H1 (cell line): ENCODE results near the gene NHERF2. TPM values are rescaled to one million over a fixed set of nuclear protein-coding genes. Genes with fewer than 3 reads are reported as not detected.

Experiments
- CTCF ChIA-PET: fragments of 300-600 bp; sonication (Branson Sonifier 250); formaldehyde crosslinking; loops from one replicate; lab custom pipeline; 2021; ENCODE audit not compliant: partially characterized antibody; lab: Charles Lee
- POLR2A ChIA-PET: fragments of 300-600 bp; sonication (Branson Sonifier 250); formaldehyde crosslinking; loops from one replicate; lab custom pipeline; 2021; ENCODE audit warnings: inconsistent platforms; ENCODE audit not compliant: partially characterized antibody; lab: Charles Lee
- DNase-seq, 2 experiments: peaks; one replicate each; pipeline versions ENCODE4 v3.0.0 to v3.0.0-alpha.2; 2010 to 2022; ENCODE audit warnings: low spot score in 2 of 2, low read depth in 1 of 2, mixed read lengths in 1 of 2
- FAIRE-seq: peaks from 2 replicates; lab custom pipeline; 2011; peaks lifted over from hg19 to GRCh38; lab: Jason Lieb, UNC
- H2AFZ ChIP-seq: 2 replicates; pipeline ENCODE4 v1.8.1; 2012; ENCODE audit warnings: low read length, inconsistent platforms
- H2AK5ac ChIP-seq: 2 replicates; pipeline ENCODE4 v1.6.1; 2013; ENCODE audit warnings: low read depth, low read length
- H2BK120ac ChIP-seq: replicated peaks from 2 replicates; pipeline ENCODE3; 2013; ENCODE audit warnings: low read depth, low read length, inconsistent platforms
- H2BK12ac ChIP-seq: 2 replicates; pipeline ENCODE4 v1.6.1; 2013; ENCODE audit warnings: low read depth, low read length
- H2BK15ac ChIP-seq: 2 replicates; pipeline ENCODE4 v1.6.1; 2013; ENCODE audit warnings: low read length
- H2BK20ac ChIP-seq: 2 replicates; pipeline ENCODE4 v1.6.1; 2013; ENCODE audit warnings: low read length
- H2BK5ac ChIP-seq: 2 replicates; pipeline ENCODE4 v1.6.1; 2013; ENCODE audit warnings: low read depth, low read length
- H3K14ac ChIP-seq: 2 replicates; pipeline ENCODE4 v1.6.1; 2013; ENCODE audit warnings: inconsistent platforms; ENCODE audit not compliant: insufficient read length
- H3K18ac ChIP-seq: 2 replicates; pipeline ENCODE4 v1.6.1; 2013; ENCODE audit warnings: low read length; ENCODE audit errors: extremely low read depth
- H3K23ac ChIP-seq: 2 replicates; pipeline ENCODE4 v1.6.1; 2013; ENCODE audit warnings: inconsistent platforms; ENCODE audit not compliant: insufficient read length
- H3K23me2 ChIP-seq: 2 replicates; pipeline ENCODE4 v1.6.1; 2013; ENCODE audit warnings: low read depth, low read length
- H3K27ac ChIP-seq: 2 replicates; pipeline ENCODE4 v1.6.1; 2011; ENCODE audit warnings: low read depth, low read length, inconsistent platforms
- H3K27me3 ChIP-seq, 4 experiments: replicated peaks in 1 of 4; 1 replicate in 1 of 4; 2 replicates in 3 of 4; pipeline versions ENCODE4 v1.6.1 to v1.8.1; 2011 to 2013; ENCODE audit warnings: low read length in 3 of 4, mild to moderate bottlenecking in 3 of 4, inconsistent platforms in 2 of 4, mixed read lengths in 2 of 4, moderate library complexity in 1 of 4; ENCODE audit not compliant: control insufficient read depth in 3 of 4, insufficient read depth in 3 of 4; ENCODE audit errors: extremely low read depth in 1 of 4
- H3K36me3 ChIP-seq, 4 experiments: 2 replicates each; pipeline versions ENCODE4 v1.6.1 to v1.8.1; 2011 to 2013; ENCODE audit warnings: mild to moderate bottlenecking in 4 of 4, low read length in 3 of 4, moderate library complexity in 2 of 4, control low read depth in 1 of 4, inconsistent platforms in 1 of 4; ENCODE audit not compliant: insufficient read depth in 4 of 4, control insufficient read depth in 2 of 4
- H3K4ac ChIP-seq: replicated peaks from 2 replicates; pipeline ENCODE3; 2013; ENCODE audit warnings: low read length, low read depth, mixed read lengths, inconsistent platforms; ENCODE audit not compliant: insufficient read length
- H3K4me1 ChIP-seq, 4 experiments: replicated peaks in 1 of 4; 1 replicate in 1 of 4; 2 replicates in 3 of 4; pipeline versions ENCODE4 v1.6.1 to v1.8.1; 2011 to 2013; ENCODE audit warnings: low read length in 3 of 4, inconsistent platforms in 2 of 4, mixed read lengths in 1 of 4; ENCODE audit not compliant: insufficient read depth in 4 of 4, control insufficient read depth in 3 of 4
- H3K4me2 ChIP-seq, 2 experiments: 2 replicates each; pipeline versions ENCODE4 v1.6.1 to v1.8.1; 2011 to 2013; ENCODE audit warnings: low read depth in 2 of 2, low read length in 2 of 2, control low read depth in 1 of 2, inconsistent platforms in 1 of 2, mild to moderate bottlenecking in 1 of 2; ENCODE audit not compliant: insufficient read depth in 1 of 2
- H3K4me3 ChIP-seq, 4 experiments: fragments of 200-600, 300-600 bp in 1 of 4; sonication (generic), shearing (Covaris generic), sonication (Bioruptor Twin) in 1 of 4; 2 replicates each; pipeline versions ENCODE4 v1.5.1 to v1.8.1; 2011 to 2016; ENCODE audit warnings: low read length in 4 of 4, low read depth in 3 of 4, control low read depth in 2 of 4, inconsistent platforms in 2 of 4, mild to moderate bottlenecking in 2 of 4, mixed read lengths in 1 of 4, moderate library complexity in 1 of 4; ENCODE audit not compliant: insufficient read depth in 2 of 4; ENCODE audit errors: extremely low read depth in 1 of 4
- H3K56ac ChIP-seq: replicated peaks from 2 replicates; pipeline ENCODE3; 2013; ENCODE audit warnings: low read depth, mild to moderate bottlenecking, mixed read lengths, low read length, inconsistent platforms; ENCODE audit not compliant: insufficient read length
- H3K79me1 ChIP-seq: 2 replicates; pipeline ENCODE4 v1.6.1; 2013; ENCODE audit warnings: low read depth, low read length, control low read depth
- H3K79me2 ChIP-seq, 2 experiments: 2 replicates each; pipeline versions ENCODE4 v1.6.1 to v1.8.1; 2012 to 2013; ENCODE audit warnings: low read length in 2 of 2, mild to moderate bottlenecking in 2 of 2, inconsistent platforms in 1 of 2; ENCODE audit not compliant: insufficient read depth in 2 of 2, control insufficient read depth in 1 of 2
- H3K9ac ChIP-seq, 4 experiments: replicated peaks in 1 of 4; 1 replicate in 1 of 4; 2 replicates in 3 of 4; pipeline versions ENCODE4 v1.6.1 to v1.8.1; 2011 to 2013; ENCODE audit warnings: low read depth in 3 of 4, low read length in 3 of 4, control low read depth in 2 of 4, mild to moderate bottlenecking in 2 of 4, moderate library complexity in 2 of 4, inconsistent platforms in 1 of 4; ENCODE audit errors: extremely low read depth in 1 of 4
- H3K9me3 ChIP-seq, 2 experiments: 2 replicates each; pipeline versions ENCODE4 v1.6.1 to v1.8.1; 2012 to 2013; ENCODE audit warnings: mild to moderate bottlenecking in 2 of 2, moderate library complexity in 2 of 2, control low read depth in 1 of 2, inconsistent platforms in 1 of 2, low read depth in 1 of 2, low read length in 1 of 2, mixed read lengths in 1 of 2; ENCODE audit not compliant: insufficient read depth in 2 of 2
- H4K20me1 ChIP-seq, 2 experiments: replicated peaks in 1 of 2; 2 replicates each; pipeline versions ENCODE3 to v1.8.1; 2011 to 2013; ENCODE audit warnings: inconsistent platforms in 2 of 2, low read length in 2 of 2, mild to moderate bottlenecking in 1 of 2; ENCODE audit not compliant: insufficient read depth in 2 of 2, control insufficient read depth in 1 of 2
- H4K5ac ChIP-seq: 2 replicates; pipeline ENCODE4 v1.6.1; 2013; ENCODE audit warnings: low read length, low read depth, mixed read lengths, inconsistent platforms; ENCODE audit not compliant: insufficient read length
- H4K8ac ChIP-seq: 2 replicates; pipeline ENCODE4 v1.8.0; 2013; ENCODE audit warnings: mild to moderate bottlenecking, moderate library complexity, low read length, inconsistent platforms; ENCODE audit not compliant: insufficient read depth; ENCODE audit errors: extremely low read depth
- H4K91ac ChIP-seq: replicated peaks from 2 replicates; pipeline ENCODE3; 2013; ENCODE audit warnings: low read length, mixed read lengths, inconsistent platforms; ENCODE audit not compliant: insufficient read length
- ASH2L ChIP-seq: fragments of 200-600, 300-600 bp; sonication (generic); IDR thresholded peaks from one replicate; pipeline ENCODE4 v1.7.1; 2017; ENCODE audit warnings: low read length
- BCL11A ChIP-seq, 2 experiments: IDR thresholded peaks; one replicate each; pipeline ENCODE4 v1.6.1; 2011; ENCODE audit warnings: low read depth in 2 of 2, low read length in 2 of 2, mild to moderate bottlenecking in 2 of 2
- EP300 ChIP-seq, 2 experiments: IDR thresholded peaks; 1 replicate in 1 of 2; 2 replicates in 1 of 2; pipeline ENCODE4 v1.6.1; 2011 to 2012; ENCODE audit warnings: low read depth in 2 of 2, low read length in 2 of 2, mild to moderate bottlenecking in 2 of 2, borderline replicate concordance in 1 of 2, inconsistent platforms in 1 of 2, moderate library complexity in 1 of 2
- EZH2 ChIP-seq: fragments of 200-600 bp; sonication (generic); IDR thresholded peaks from 2 replicates; pipeline ENCODE4 v1.7.1; 2012; ENCODE audit warnings: low read depth, mild to moderate bottlenecking, moderate library complexity, low read length, inconsistent platforms; ENCODE audit not compliant: severe bottlenecking
- GABPA ChIP-seq: IDR thresholded peaks from 2 replicates; pipeline ENCODE4 v1.6.1; 2011; ENCODE audit warnings: mild to moderate bottlenecking, low read length, moderate library complexity, borderline replicate concordance; ENCODE audit not compliant: insufficient read depth
- KDM5A ChIP-seq: fragments of 200-600 bp; IDR thresholded peaks from 2 replicates; pipeline ENCODE4 v1.7.1; 2012; ENCODE audit warnings: mild to moderate bottlenecking, low read length, inconsistent platforms, mixed read lengths
- POLR2A ChIP-seq, 2 experiments: IDR thresholded peaks; 1 replicate in 1 of 2; 2 replicates in 1 of 2; pipeline ENCODE4 v1.6.1; 2011; ENCODE audit warnings: low read depth in 2 of 2, low read length in 2 of 2, mild to moderate bottlenecking in 2 of 2; ENCODE audit errors: control extremely low read depth in 1 of 2
- RAD21 ChIP-seq, 2 experiments: IDR thresholded peaks in 1 of 2; conservative IDR thresholded peaks in 1 of 2; 2 replicates each; pipeline ENCODE4 v1.6.1; 2011; ENCODE audit warnings: low read depth in 2 of 2, low read length in 2 of 2, improper control_type of control experiment in 1 of 2, inconsistent platforms in 1 of 2, mild to moderate bottlenecking in 1 of 2, moderate library complexity in 1 of 2
- SAP30 ChIP-seq: fragments of 300-600 bp; sonication (generic); IDR thresholded peaks from 2 replicates; pipeline ENCODE4 v1.7.1; 2012; ENCODE audit warnings: low read length, moderate library complexity, mild to moderate bottlenecking, inconsistent platforms; ENCODE audit not compliant: insufficient read depth, insufficient replicate concordance
- WGBS, 2 experiments: shearing (Covaris generic) in 1 of 2; methylation state at CpG; one replicate each; pipeline versions ENCODE4 v1.1.6 to v1.1.7; 2013 to 2015; ENCODE audit warnings: low lambda C conversion rate in 2 of 2, mixed read lengths in 2 of 2, inconsistent platforms in 1 of 2, low coverage in 1 of 2, missing lambda C conversion rate in 1 of 2; ENCODE audit not compliant: insufficient replicate concordance in 2 of 2, insufficient coverage in 1 of 2, insufficient read length in 1 of 2; ENCODE audit errors: extremely low coverage in 1 of 2, missing lambda C conversion rate in 1 of 2; 5-methylcytosine and 5-hydroxymethylcytosine counted together
- polyA plus RNA-seq, 7 experiments: library from polyadenylated mRNA; depleted of rRNA in 3 of 7; stranded (reverse) in 5 of 7; unstranded in 2 of 7; fragments of >200 nt in 5 of 7; fragments of 200-250 nt in 2 of 7; gene quantifications; 1 replicate in 5 of 7; 2 replicates in 1 of 7; 4 replicates in 1 of 7; pipeline versions ENCODE4 v1.2.1 to v1.2.3, GENCODE V29; 2011 to 2013; ENCODE audit warnings: missing spikeins in 2 of 7, mixed read lengths in 2 of 7
- total RNA-seq: library from RNA; stranded (reverse); fragmentation: NEBNext Ultra II Directional; extraction: Animal tissue kit (Norgen Biotek cat#: 25700); gene quantifications from 2 replicates; pipeline ENCODE4 v1.2.1, GENCODE V29; 2021
- TF ChIP-seq, protein P1 (sequence below), 3 experiments: IDR thresholded peaks; 1 replicate in 2 of 3; 2 replicates in 1 of 3; pipeline versions ENCODE4 v1.5.1 to v1.6.1; 2011; ENCODE audit warnings: low read length in 3 of 3, mild to moderate bottlenecking in 3 of 3, inconsistent platforms in 2 of 3, low read depth in 1 of 3, moderate library complexity in 1 of 3; ENCODE audit not compliant: insufficient read depth in 1 of 3; ENCODE audit errors: control extremely low read depth in 1 of 3

NHERF2 gene
- total and polyA plus RNA-seq, 2 of the 8 experiments (the other 6 are each of a cell fraction or from before 2014, with no cell fraction given): 13.9 to 19.3 TPM

DNA sequence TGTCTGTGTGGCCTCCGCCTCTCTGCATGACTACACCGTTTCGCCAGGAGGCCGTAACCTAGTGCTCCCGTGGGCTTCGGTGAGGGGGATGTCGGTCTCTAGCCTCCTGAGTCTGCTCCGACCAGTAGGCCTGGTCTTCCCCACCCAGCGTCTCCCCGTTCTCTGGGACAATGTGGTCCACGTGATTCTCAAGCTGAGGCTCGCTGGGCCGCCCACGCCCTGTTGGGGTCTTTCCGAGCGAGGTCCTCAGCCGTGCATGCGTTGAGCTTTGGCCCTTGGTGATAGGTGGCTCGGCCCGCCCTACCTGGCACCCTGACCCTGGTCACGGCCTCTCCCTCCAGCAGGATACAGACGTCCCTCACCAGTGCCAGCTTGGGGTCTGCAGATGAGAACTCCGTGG, 52.0 kb downstream of the NHERF2 start:
- no peak overlapping the region for H2BK120ac ChIP-seq
- H4K5ac ChIP-seq: no peak overlapping the region
- H3K27ac ChIP-seq: no peak overlapping the region
- 94% methylated on average over 23 of the region's 23 CpGs; no CpG with 5 or more reads in 1 of the 2 experiments for WGBS, 2 experiments
- no peak overlapping the region; the same call in none of the 2 replicates for H4K8ac ChIP-seq
- H3K4ac ChIP-seq: no peak overlapping the region
- H2BK12ac ChIP-seq: no peak overlapping the region
- no peak overlapping the region for H3K23ac ChIP-seq
- H2AFZ ChIP-seq: no peak overlapping the region
- H4K91ac ChIP-seq: no peak overlapping the region
- H3K23me2 ChIP-seq: no peaks in the 10 kb centered on the region
- no peak overlapping the region for H2AK5ac ChIP-seq
- DNase-seq (no peak), FAIRE-seq (no peak)
- H3K79me1 ChIP-seq: no peaks in the 10 kb centered on the region
- peaks cover 0 to 26% (median 2%) of the 10 kb centered on the region in 4 experiments; a peak in 5 of 8 replicates for H3K36me3 ChIP-seq
- no peak overlapping the region for H3K56ac ChIP-seq
- H3K27me3 ChIP-seq: no peaks in the 10 kb centered on the region
- H3K4me1 ChIP-seq: no peaks in the 10 kb centered on the region
- H3K4me3 ChIP-seq: no peak overlapping the region
- H3K9ac ChIP-seq: no peak overlapping the region; a peak in 1 of 7 replicates
- no peaks in the 10 kb centered on the region for H3K79me2 ChIP-seq
- no peak overlapping the region for H3K14ac ChIP-seq
- no peak overlapping the region for H3K4me2 ChIP-seq
- H3K9me3 ChIP-seq: no peaks in the 10 kb centered on the region
- ChIA-PET POLR2A (interaction anchor here (0.6 to 8.8 kb wide), 10 partner anchors 12 to 402 kb away, joined by 3 to 50 read pairs (median 4); partner anchors contain the start of genes NTHL1, RPS2, TBL3 and TSC2), CTCF (interaction anchor here (0.9 to 4.4 kb wide), 8 partner anchors 12 to 74 kb away, joined by 3 to 25 read pairs (median 6); partner anchors contain the start of genes NPW, NTHL1 and TSC2)
- no peak overlapping the region for H2BK5ac ChIP-seq
- peaks cover 4 to 5% of the 10 kb centered on the region in 2 experiments for H4K20me1 ChIP-seq
- no peak overlapping the region for H2BK15ac ChIP-seq
- no peak overlapping the region for H2BK20ac ChIP-seq
- no peak overlapping the region for H3K18ac ChIP-seq
- TF ChIP-seq RAD21 (IDR thresholded peaks at IDR 0.05 in 1 of 2, conservative IDR thresholded peaks at IDR 0.05 in 1 of 2; ENCODE audit: low read depth in 2 of 2, low read length in 2 of 2): no peak
- TF ChIP-seq BCL11A (IDR thresholded peaks at IDR 0.05; ENCODE audit: low read depth in 2 of 2, low read length in 2 of 2): no peak
- TF ChIP-seq ASH2L: no peak
- TF ChIP-seq EZH2: no peak
- TF ChIP-seq POLR2A (IDR thresholded peaks at IDR 0.05; ENCODE audit: control extremely low read depth in 1 of 2, low read depth in 2 of 2, low read length in 2 of 2): no peak
- TF ChIP-seq, protein P1, sequence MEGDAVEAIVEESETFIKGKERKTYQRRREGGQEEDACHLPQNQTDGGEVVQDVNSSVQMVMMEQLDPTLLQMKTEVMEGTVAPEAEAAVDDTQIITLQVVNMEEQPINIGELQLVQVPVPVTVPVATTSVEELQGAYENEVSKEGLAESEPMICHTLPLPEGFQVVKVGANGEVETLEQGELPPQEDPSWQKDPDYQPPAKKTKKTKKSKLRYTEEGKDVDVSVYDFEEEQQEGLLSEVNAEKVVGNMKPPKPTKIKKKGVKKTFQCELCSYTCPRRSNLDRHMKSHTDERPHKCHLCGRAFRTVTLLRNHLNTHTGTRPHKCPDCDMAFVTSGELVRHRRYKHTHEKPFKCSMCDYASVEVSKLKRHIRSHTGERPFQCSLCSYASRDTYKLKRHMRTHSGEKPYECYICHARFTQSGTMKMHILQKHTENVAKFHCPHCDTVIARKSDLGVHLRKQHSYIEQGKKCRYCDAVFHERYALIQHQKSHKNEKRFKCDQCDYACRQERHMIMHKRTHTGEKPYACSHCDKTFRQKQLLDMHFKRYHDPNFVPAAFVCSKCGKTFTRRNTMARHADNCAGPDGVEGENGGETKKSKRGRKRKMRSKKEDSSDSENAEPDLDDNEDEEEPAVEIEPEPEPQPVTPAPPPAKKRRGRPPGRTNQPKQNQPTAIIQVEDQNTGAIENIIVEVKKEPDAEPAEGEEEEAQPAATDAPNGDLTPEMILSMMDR (IDR thresholded peaks at IDR 0.05; ENCODE audit: control extremely low read depth in 1 of 3, insufficient read depth in 1 of 3, low read depth in 1 of 3, low read length in 3 of 3): no peak
- no peak for TF ChIP-seq EP300 (IDR thresholded peaks at IDR 0.05; ENCODE audit: borderline replicate concordance in 1 of 2, low read depth in 2 of 2, low read length in 2 of 2)
- no peak for TF ChIP-seq GABPA
- TF ChIP-seq KDM5A: no peak
- no peak for TF ChIP-seq SAP30
